ENCODE data around the gene TEX19.

DNA sequence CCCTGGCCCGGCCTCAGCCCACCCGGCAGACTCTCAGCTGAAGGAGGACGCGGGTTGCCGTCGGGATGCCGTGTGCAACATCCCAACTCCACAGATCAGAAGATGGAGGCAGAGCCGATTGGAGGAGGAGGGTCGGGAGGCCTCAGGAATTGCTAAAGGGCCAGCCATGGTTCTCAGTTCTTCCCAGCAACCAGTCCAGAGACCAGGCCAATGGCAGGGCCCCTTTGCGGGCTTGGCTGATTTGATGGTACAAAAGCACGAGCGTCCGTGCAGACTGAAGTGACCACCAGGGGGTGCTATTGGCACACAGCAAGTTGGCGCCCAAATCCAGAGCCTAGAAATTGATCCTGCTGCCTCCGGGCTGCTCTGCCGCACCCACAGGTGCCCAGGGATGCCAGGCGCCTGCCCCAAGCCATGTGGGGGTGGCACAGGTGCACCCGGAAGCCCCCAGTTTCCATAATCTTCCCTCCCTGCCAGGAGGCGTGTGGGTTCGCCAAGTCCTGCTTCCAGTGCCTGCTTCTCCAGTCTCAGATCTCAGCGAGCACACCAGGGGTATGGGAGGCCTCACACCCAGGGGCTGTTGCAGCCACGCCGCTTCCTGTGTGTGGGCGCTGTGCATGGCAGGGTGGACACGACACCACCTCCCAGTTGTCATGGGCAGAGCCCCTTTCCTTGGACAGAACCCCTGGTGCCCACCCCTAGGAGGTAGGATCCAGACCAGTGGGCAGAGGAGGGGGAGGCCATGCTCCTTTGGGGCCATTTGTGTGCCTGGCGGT lies 7.1 kb upstream of the TEX19 start:
- TF ChIP-seq, protein P1, sequence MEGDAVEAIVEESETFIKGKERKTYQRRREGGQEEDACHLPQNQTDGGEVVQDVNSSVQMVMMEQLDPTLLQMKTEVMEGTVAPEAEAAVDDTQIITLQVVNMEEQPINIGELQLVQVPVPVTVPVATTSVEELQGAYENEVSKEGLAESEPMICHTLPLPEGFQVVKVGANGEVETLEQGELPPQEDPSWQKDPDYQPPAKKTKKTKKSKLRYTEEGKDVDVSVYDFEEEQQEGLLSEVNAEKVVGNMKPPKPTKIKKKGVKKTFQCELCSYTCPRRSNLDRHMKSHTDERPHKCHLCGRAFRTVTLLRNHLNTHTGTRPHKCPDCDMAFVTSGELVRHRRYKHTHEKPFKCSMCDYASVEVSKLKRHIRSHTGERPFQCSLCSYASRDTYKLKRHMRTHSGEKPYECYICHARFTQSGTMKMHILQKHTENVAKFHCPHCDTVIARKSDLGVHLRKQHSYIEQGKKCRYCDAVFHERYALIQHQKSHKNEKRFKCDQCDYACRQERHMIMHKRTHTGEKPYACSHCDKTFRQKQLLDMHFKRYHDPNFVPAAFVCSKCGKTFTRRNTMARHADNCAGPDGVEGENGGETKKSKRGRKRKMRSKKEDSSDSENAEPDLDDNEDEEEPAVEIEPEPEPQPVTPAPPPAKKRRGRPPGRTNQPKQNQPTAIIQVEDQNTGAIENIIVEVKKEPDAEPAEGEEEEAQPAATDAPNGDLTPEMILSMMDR (IDR thresholded peaks at IDR 0.05) = peak; percentile 93 to 99 (median 96)
- TF ChIP-seq POLR2A (IDR thresholded peaks at IDR 0.05) = no peak
